ENCODE measurements around the gene NSD1.

NSD1 gene

DNA sequence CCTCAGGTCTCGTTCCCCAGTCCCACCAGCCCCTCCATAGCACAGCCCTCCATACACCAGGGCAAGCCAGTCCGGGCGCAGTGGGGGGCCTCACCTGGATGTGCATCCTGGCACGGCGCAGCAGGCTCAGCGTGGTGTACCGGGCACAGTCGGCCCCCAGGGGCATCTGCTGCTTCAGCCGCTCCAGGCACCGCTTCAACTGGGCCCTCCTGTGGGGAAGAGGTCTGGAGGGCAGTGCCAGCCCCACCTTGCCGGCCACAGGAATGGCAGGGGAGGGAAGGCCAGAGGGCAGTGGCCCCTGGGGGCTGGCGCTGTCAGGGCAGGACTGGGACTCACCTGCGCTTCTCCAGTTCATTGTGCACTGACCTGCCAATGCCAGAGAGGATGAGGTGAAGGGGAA lies 176.8 kb downstream of the NSD1 start:
- DNase-seq: no peak

GRCh38 chr5:177310757-177311391 lies 177.3 kb downstream of the NSD1 start:
- no peak for DNase-seq

GRCh38 chr5:177311392-177311722 lies 177.8 kb downstream of the NSD1 start:
- DNase-seq: no peak

GRCh38 chr5:177311723-177312648 lies 178.4 kb downstream of the NSD1 start, which contains the start of gene MXD3:
TSS of gene MXD3 (minus strand) at chr5:177311898. CDS start at chr5:177311830, 68 bp downstream.
- peak; percentile 96 for DNase-seq

GRCh38 chr5:177312649-177313181 lies 179.1 kb downstream of the NSD1 start:
- no peak for DNase-seq

- DNase-seq: no peak
These were observed 180.1 kb downstream of the NSD1 start for GRCh38 chr5:177313561-177314259.

DNA sequence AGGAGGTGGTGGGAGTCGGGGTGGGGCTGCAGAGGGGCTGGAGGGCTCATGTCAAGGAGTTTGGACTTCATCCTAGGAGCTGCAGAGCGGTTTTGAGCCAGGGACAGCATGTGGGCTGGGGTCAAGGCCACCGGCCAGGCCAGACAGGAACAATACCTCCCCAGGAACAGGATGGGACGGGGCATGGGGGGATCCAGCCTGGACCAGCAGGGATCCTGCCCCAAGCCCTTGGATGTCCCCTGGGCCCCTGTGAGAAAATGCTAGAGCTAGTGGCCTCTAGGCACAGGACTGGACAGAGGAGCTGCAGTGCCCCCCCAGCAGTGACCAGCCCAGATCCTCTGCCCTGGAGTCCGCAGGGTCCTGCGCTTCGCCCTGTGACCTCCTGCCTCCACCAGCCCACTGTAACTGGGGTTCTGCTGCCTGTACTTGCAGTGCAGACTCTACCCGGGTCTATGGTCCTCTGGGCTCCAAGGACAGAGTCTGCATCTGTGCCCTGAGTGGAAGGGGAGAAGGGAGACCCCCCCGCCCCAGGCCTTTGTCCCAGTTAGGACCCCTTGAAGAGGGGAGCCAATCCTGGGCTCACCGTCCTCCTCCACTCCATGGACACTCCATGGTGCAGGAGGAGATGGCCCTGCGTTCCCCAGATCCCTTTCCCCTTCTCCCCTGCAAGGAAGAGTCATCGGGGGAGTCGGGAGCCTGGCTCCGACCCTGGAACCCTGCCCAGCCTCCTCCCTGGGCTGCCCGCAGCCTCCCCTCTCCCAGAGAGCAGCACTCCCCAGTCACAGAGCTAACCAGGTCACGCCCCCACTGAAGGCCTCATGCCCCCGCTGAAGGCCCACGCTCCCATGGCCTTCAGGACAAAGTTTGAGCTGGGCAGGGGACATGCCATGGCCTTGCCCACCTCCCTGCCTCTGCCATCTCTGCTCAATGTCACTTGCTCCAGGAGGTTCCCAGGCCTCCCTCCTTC lies 181.1 kb downstream of the NSD1 start:
- DNase-seq: no peak

DNA sequence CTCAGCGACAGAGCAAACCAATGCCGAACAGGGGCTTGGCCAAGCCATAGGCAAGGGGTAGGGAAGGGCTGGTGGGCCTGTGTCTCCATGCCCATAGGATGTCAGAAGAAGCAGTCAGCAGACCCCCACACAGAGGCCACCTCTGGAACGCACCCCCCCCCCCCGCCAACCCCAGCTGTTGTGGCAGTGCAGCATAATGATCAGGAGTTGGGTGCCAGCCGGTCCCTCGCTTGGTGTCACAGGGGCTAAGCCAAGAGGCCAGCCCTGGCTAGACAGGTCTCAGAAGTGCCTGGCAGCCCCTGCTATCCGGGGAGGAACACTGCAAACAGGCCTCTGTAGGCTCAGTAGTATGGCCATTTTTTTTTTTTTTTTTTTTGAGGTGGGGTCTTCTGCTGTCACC lies 181.8 kb downstream of the NSD1 start:
- DNase-seq: no peak

- no peak for DNase-seq
These were observed 182.4 kb downstream of the NSD1 start for GRCh38 chr5:177316005-177316404.

- peak; percentile 82 for DNase-seq
These were observed 184.4 kb downstream of the NSD1 start for GRCh38 chr5:177317959-177318377.

DNA sequence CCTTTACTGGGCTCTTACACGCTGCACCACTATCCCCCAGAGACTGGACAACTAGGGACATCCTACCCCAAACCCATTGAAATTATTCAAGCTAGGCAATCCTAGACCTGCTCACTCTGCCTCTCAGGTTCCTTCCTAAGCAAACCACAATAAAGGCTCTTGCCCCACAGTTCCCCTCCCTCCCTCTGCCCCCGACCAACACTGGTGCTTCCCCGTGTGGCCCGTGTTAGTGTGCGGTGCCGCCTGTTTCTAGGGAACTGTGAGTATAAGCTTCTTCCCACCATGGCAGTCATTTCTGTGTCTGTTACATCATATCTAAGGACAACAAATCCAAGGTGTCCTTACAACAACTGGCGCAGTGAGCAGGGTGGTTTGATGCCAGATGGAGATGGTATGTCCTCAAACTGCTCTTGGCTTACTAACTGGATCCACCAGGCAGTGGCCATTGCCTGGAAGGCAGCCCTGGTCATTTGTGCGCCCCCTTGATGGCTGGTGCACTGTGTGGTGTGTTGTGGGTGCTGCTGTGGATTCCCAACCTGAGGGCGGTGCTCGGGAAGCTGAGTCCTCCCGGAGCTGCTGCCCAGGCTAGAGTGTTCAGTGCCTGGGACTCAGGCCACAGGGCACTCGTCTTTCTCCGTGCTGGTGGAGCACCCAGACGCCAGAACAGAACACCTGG lies 186.5 kb downstream of the NSD1 start:
- no peak for DNase-seq

- no peak for DNase-seq
These were observed 187.3 kb downstream of the NSD1 start for GRCh38 chr5:177320879-177321278.

- DNase-seq: no peak
These were observed 192.4 kb downstream of the NSD1 start for GRCh38 chr5:177325868-177326381.

DNA sequence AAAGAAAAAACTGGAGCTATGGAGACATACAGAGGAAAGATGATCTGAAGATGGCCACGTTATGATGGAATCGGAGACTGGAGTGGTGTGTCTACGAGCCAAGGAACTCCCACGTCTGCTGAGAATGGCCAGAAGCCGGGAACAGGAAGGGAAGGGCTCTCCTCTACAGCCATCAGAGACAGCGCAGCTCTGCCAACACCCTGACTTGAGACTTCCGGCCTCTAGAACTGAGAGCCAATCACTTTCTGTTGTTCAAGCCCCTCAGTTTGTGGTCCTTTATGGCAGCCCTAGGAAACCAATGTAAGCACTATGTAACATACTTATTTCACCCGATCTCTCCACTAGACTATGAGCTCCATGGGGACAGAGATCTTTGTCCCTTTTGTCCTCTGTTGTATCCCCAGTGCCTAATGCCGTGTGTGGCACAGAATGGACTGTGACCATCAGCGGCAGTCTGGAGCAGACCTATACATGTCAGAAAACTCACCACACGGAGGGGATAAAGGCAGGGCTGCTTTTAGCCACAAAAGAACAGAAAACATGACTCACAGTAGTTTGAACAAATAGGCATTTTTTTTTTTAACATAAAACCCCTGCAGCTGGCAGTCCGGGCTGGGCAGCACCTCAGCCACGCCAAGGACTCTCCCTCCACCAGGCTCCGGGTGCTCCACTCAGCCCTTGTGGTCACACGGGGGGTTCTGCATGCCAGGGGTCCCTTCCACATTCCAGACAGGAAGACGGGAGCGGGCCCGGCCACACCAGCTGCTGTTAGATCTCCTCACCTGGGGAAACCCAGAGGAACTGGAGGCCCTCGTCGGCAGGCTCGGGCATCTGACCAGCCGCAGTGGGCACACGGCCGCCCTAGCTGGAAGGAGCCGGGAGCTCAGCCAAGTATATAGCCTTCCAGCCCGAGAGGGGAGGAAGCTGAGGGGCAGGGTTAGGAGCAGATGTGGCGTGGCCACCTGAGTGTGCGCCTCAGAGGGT lies 194.3 kb downstream of the NSD1 start:
- peak; percentile 39 for DNase-seq

DNA sequence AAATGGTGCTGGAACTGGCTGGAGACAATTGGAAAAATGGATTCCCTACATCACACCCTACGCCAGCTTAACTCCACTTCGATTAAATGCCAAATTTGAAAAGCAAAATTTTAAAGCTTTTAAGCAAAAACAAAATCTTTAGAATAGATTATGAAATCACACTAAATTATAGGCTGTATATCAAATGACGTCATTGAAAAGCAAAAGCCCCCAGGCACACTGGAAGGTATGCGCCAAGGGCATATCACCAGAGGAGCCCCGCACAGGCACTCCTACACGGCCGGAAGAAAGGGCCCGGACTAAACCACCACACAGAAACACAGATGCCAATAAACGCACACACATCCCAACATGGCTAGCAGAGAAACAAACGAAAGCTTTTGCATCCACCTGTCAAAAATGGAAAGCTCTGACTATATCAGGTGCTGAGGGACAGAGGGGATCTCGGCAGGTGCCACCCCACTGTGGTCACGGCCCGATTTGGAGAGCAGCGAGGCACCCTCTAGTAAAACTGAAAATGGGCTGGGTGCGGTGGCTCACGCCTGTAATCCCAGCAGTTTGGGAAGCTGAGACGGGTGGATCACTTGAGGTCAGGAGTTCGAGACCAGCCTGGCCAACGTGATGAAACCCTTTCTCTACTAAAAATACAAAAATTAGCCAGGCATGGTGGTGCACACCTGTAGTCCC lies 195.1 kb downstream of the NSD1 start:
- no peak for DNase-seq

DNA sequence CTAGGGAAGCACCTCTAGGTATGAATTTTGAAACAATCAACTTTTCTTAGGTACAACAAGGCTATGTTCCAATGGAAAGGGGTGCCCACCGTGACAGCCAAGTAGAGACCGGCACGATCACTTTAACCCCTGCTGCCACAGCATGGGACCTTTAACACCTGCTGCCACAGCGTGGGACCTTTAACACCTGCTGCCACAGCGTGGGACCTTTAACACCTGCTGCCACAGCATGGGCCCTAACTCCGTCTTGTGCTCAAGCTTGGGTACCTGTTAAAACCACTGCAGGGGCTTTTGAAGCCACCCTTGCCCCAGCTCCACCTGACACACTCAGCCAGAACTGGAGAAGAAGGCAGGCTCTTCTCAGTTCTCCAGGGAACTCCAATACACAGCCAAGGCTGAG lies 196.3 kb downstream of the NSD1 start:
- DNase-seq: no peak

DNA sequence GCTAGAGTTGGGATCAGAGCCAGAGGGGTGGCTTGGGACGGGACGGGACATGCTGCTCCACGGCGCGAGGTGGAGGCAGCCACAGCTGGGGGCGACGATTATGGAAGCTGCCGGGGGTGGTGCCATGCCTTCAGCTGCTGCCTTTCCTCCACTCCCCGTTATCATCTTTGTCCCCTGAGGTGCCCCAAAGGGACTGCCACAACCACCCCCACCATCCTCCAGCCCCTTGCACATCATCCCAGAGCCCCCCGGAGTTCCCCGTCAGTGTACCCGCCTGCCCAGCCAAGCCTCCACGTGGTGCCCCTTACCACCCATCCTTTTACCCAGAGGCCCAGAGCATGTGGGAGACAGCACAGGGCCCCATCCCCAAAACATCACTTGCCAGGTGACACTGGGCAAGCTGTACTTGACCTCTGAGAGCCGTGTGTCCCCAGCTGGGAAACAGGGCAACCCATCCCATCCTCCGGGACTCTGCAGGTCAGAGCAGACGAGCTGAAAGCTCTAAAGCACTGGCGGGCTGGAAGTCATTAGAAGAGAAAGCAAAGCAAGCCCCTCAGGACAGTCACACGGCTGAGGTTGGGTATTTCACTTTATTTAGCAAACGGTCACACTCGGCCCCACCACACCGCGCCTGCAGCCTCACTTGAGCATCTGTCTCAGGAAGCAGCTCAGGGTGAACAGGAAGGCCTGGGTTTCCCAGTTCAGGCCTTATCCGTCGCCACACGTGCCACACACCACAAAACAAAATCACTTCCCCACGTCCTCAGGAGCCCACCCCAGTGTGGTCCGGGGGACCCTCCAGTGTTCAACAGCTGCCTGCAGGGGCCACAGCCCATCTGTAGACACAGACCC lies 197.6 kb downstream of the NSD1 start:
- DNase-seq: no peak

Data from CD4-positive, alpha-beta T cell treated with Interleukin-17A for 1 hour (primary cell).